Liver (tissue), 9 donors: ENCODE data around the gene MARK2. TPM values are rescaled to one million over a fixed set of nuclear protein-coding genes. Genes with fewer than 3 reads are reported as not detected.
"Not testable (repeated sequence)": the region's sequence is repeated elsewhere in the genome, so short reads cannot be mapped to it uniquely, and the experiment has no call there.

Experiments used
- DNase-seq: peaks from one replicate; pipeline ENCODE4 v3.0.0-alpha.2; 2017; ENCODE audit warnings: low spot score
- H3K27ac ChIP-seq, 2 donors: one replicate each; pipeline ENCODE4 v1.7.0; 2013; ENCODE audit warnings: inconsistent platforms in 2 of 2, low read length in 2 of 2, control low read depth in 1 of 2, low read depth in 1 of 2, mild to moderate bottlenecking in 1 of 2
- H3K27me3 ChIP-seq, 4 donors: one replicate each; pipeline versions ENCODE4 v1.6.1 to v1.7.0; 2013; ENCODE audit warnings: low read length in 3 of 4, inconsistent platforms in 1 of 4, mild to moderate bottlenecking in 1 of 4, moderate library complexity in 1 of 4; ENCODE audit not compliant: control insufficient read depth in 4 of 4, insufficient read depth in 4 of 4
- H3K36me3 ChIP-seq, 4 donors: one replicate each; pipeline versions ENCODE4 v1.6.1 to v1.7.0; 2013; ENCODE audit warnings: low read length in 3 of 4, mild to moderate bottlenecking in 3 of 4, low read depth in 1 of 4, moderate library complexity in 1 of 4; ENCODE audit not compliant: control insufficient read depth in 4 of 4, insufficient read depth in 3 of 4
- H3K4me1 ChIP-seq, 4 donors: one replicate each; pipeline versions ENCODE4 v1.6.1 to v1.7.0; 2013; ENCODE audit warnings: low read length in 3 of 4, mild to moderate bottlenecking in 3 of 4, moderate library complexity in 1 of 4; ENCODE audit not compliant: control insufficient read depth in 4 of 4, insufficient read depth in 4 of 4
- H3K4me3 ChIP-seq, 3 donors: one replicate each; pipeline versions ENCODE4 v1.6.1 to v1.7.0; 2013; ENCODE audit warnings: low read length in 3 of 3, control low read depth in 1 of 3, low read depth in 1 of 3, mild to moderate bottlenecking in 1 of 3
- H3K9ac ChIP-seq, 2 donors: one replicate each; pipeline ENCODE4 v1.7.0; 2013; ENCODE audit warnings: low read length in 2 of 2, mild to moderate bottlenecking in 2 of 2, moderate library complexity in 2 of 2, control low read depth in 1 of 2, low read depth in 1 of 2
- H3K9me3 ChIP-seq, 4 donors: one replicate each; pipeline versions ENCODE4 v1.6.1 to v1.7.0; 2013; ENCODE audit warnings: low read length in 3 of 4; ENCODE audit not compliant: control insufficient read depth in 4 of 4
- CTCF ChIP-seq: fragments of 150-350 bp; IDR thresholded peaks from 2 replicates; pipeline ENCODE4 v1.5.1; 2017; ENCODE audit warnings: improper control_type of control experiment, low read depth, low read length; ENCODE audit not compliant: missing input control
- FOXA1 ChIP-seq: IDR thresholded peaks from 2 replicates; pipeline ENCODE4 v1.6.1; 2016; ENCODE audit warnings: antibody characterized with exemption
- FOXA2 ChIP-seq: IDR thresholded peaks from 2 replicates; pipeline ENCODE4 v1.6.1; 2016; ENCODE audit warnings: antibody characterized with exemption
- GABPA ChIP-seq, 2 donors: IDR thresholded peaks in 1 of 2; conservative IDR thresholded peaks in 1 of 2; 2 replicates each; pipeline ENCODE4 v1.6.1; 2016; ENCODE audit warnings: antibody characterized with exemption in 2 of 2, mild to moderate bottlenecking in 1 of 2, moderate library complexity in 1 of 2
- HNF4A ChIP-seq, 2 donors: conservative IDR thresholded peaks; 2 replicates each; pipeline ENCODE4 v1.6.1; 2016; ENCODE audit warnings: antibody characterized with exemption in 2 of 2, mild to moderate bottlenecking in 2 of 2
- HNF4G ChIP-seq: IDR thresholded peaks from 2 replicates; pipeline ENCODE4 v1.6.1; 2016; ENCODE audit warnings: antibody characterized with exemption
- NR2F2 ChIP-seq: IDR thresholded peaks from 2 replicates; pipeline ENCODE4 v1.6.1; 2016; ENCODE audit warnings: antibody characterized with exemption
- RAD21 ChIP-seq, 2 donors: IDR thresholded peaks; 2 replicates each; pipeline ENCODE4 v1.6.1; 2016; ENCODE audit warnings: antibody characterized with exemption in 2 of 2, mild to moderate bottlenecking in 2 of 2
- REST ChIP-seq: IDR thresholded peaks from 2 replicates; pipeline ENCODE4 v1.6.1; 2016; ENCODE audit warnings: antibody characterized with exemption, mild to moderate bottlenecking
- RXRA ChIP-seq, 2 donors: IDR thresholded peaks; 2 replicates each; pipeline ENCODE4 v1.6.1; 2017 to 2018; ENCODE audit warnings: antibody characterized with exemption in 2 of 2, mild to moderate bottlenecking in 1 of 2
- SP1 ChIP-seq: IDR thresholded peaks from 2 replicates; pipeline ENCODE4 v1.6.1; 2018; ENCODE audit warnings: antibody characterized with exemption, mild to moderate bottlenecking
- TAF1 ChIP-seq: conservative IDR thresholded peaks from 2 replicates; pipeline ENCODE4 v1.6.1; 2016; ENCODE audit warnings: antibody characterized with exemption, mild to moderate bottlenecking
- YY1 ChIP-seq: IDR thresholded peaks from 2 replicates; pipeline ENCODE4 v1.6.1; 2016; ENCODE audit warnings: antibody characterized with exemption, mild to moderate bottlenecking
- WGBS: extraction: QIAGEN DNeasy Blood & Tissue Kit; methylation state at CpG from one replicate; pipeline ENCODE4 v1.1.7; 2013; 5-methylcytosine and 5-hydroxymethylcytosine counted together
- polyA plus RNA-seq, 2 donors: library from polyadenylated mRNA; stranded (reverse) in 1 of 2; unstranded in 1 of 2; fragments of 200-250 nt in 1 of 2; fragments of >200 nt in 1 of 2; fragmentation: Nextera tagmentation in 1 of 2; extraction: Ambion mirVana in 1 of 2; gene quantifications; one replicate each; pipeline versions ENCODE4 v1.2.1 to v1.2.3, GENCODE V29; 2013 to 2015
- total RNA-seq, 2 donors: library from RNA; depleted of rRNA; stranded (reverse); fragments of >200 nt; gene quantifications; one replicate each; pipeline ENCODE4 v1.2.3, GENCODE V29; 2014
- TF ChIP-seq, protein P1 (sequence below): IDR thresholded peaks from 2 replicates; pipeline ENCODE4 v1.6.1; 2016; ENCODE audit warnings: antibody characterized with exemption
- TF ChIP-seq, protein P2 (sequence below): IDR thresholded peaks from 2 replicates; pipeline ENCODE4 v1.6.1; 2016; ENCODE audit warnings: antibody characterized with exemption
- TF ChIP-seq, protein P3 (sequence below): IDR thresholded peaks from 2 replicates; pipeline ENCODE4 v1.6.1; 2016; ENCODE audit warnings: antibody characterized with exemption
- donor health status: healthy.
- donor health status: healthy.
- donor health status: healthy.
- donor health status: healthy.
- donor health status: healthy.

MARK2 gene
- total and polyA plus RNA-seq, 4 donors = 3.4 to 11.6 (median 8.0) TPM

DNA sequence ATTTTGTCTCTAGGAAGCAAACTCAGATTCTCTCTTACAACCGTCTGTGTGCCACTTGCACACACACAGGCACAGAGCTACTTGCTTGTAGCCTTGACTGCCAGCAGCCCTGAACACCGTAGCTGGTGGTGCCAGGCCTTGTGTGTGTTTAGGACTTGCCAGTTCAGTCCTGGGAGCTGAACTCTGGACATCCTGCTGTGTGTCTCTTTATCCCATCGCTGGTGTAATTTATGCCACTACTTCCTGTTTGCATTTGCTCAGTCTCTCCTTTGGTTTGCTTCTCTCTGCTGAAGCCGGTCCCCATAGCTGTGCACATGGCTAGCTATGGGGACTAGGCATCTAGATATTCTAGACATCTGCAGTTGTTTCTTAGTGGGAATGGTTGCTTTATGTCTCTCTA, 24.0 kb downstream of the MARK2 start (continued):
- TF ChIP-seq, protein P1, sequence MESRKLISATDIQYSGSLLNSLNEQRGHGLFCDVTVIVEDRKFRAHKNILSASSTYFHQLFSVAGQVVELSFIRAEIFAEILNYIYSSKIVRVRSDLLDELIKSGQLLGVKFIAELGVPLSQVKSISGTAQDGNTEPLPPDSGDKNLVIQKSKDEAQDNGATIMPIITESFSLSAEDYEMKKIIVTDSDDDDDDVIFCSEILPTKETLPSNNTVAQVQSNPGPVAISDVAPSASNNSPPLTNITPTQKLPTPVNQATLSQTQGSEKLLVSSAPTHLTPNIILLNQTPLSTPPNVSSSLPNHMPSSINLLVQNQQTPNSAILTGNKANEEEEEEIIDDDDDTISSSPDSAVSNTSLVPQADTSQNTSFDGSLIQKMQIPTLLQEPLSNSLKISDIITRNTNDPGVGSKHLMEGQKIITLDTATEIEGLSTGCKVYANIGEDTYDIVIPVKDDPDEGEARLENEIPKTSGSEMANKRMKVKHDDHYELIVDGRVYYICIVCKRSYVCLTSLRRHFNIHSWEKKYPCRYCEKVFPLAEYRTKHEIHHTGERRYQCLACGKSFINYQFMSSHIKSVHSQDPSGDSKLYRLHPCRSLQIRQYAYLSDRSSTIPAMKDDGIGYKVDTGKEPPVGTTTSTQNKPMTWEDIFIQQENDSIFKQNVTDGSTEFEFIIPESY = peak; percentile 19
- TF ChIP-seq TAF1 = no peak

GRCh38 chr11:63863620-63864019, 24.7 kb downstream of the MARK2 start:
- not testable (repeated sequence) for H3K4me3 ChIP-seq, H3K27me3 ChIP-seq, H3K36me3 ChIP-seq, H3K27ac ChIP-seq, DNase-seq, H3K9me3 ChIP-seq, H3K9ac ChIP-seq
- peaks cover 2 to 22% (median 10%) of the 10 kb centered on the region in 4 donors for H3K4me1 ChIP-seq
- 98% methylated on average over 6 of the region's 6 CpGs for WGBS

DNA sequence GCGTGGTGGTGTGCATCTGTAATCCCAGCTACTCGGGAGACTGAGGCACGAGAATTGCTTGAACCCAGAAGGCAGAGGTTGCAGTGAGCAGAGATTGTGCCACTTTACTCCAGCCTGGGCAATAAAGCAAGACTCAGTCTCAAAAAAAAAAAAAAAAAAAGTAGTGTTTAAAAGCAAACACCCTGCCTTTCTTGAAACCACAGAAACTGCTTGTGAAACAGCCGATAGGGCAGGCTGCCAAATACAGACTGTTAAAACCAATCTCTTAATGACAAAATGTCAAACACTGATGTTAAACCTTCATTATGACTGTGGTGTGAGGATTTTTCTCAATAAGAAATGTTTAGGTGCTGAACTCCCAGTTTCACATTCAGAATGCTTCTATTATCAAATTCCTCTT, 27.3 kb downstream of the MARK2 start:
- 34% methylated on average over 4 of the region's 4 CpGs for WGBS
- Histone ChIP-seq H3K9me3 (no peaks in the 10 kb centered on the region), H3K4me3 (no peak overlapping the region), H3K4me1 (peaks cover 2 to 39% (median 20%) of the 10 kb centered on the region in 4 donors), H3K27ac (no peak overlapping the region), H3K9ac (no peak overlapping the region), H3K36me3 (no peaks in the 10 kb centered on the region), H3K27me3 (no peaks in the 10 kb centered on the region)
- no peak for DNase-seq
- TF ChIP-seq NR2F2 (no peak), RAD21 (IDR thresholded peaks at IDR 0.05) (peak in 1 of 2 donors; percentile 24)

DNA sequence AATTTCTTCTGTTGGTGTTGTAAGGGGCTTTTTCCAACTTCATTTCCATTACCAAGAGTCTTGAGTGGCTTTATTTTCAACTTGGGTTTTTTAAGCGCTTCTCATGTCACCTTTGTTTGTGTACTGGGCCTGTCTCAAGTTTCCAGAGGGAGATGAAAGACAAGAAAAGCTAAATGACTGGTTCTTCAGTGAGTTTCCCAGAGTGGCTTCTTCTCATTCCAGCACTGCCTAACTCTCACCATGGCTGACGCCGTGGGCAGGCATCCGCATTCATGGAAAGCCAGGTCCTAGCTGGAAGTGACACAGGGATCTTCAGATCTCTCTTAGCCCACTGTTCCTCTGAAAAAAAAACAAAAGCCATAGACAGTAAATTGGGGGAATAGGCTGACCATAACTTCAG, 28.6 kb downstream of the MARK2 start:
- Histone ChIP-seq H3K4me3 (no peak overlapping the region), H3K27me3 (no peaks in the 10 kb centered on the region), H3K9ac (no peak overlapping the region), H3K27ac (no peak overlapping the region), H3K36me3 (no peaks in the 10 kb centered on the region), H3K4me1 (peaks cover 2 to 48% (median 31%) of the 10 kb centered on the region in 4 donors), H3K9me3 (no peaks in the 10 kb centered on the region)
- no peak for DNase-seq
- TF ChIP-seq REST (no peak), FOXA1 (no peak), CTCF (no peak), YY1 (no peak), HNF4A (conservative IDR thresholded peaks at IDR 0.05) (no peak), GABPA (IDR thresholded peaks at IDR 0.05 in 1 of 2, conservative IDR thresholded peaks at IDR 0.05 in 1 of 2) (no peak), SP1 (no peak), TAF1 (no peak), RAD21 (IDR thresholded peaks at IDR 0.05) (no peak), HNF4G (no peak), FOXA2 (no peak), NR2F2 (no peak), RXRA (IDR thresholded peaks at IDR 0.05) (no peak)
- TF ChIP-seq, protein P2, sequence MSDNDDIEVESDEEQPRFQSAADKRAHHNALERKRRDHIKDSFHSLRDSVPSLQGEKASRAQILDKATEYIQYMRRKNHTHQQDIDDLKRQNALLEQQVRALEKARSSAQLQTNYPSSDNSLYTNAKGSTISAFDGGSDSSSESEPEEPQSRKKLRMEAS = no peak
- TF ChIP-seq, protein P1 = no peak
- TF ChIP-seq, protein P3, sequence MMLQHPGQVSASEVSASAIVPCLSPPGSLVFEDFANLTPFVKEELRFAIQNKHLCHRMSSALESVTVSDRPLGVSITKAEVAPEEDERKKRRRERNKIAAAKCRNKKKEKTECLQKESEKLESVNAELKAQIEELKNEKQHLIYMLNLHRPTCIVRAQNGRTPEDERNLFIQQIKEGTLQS = no peak
- WGBS = 97% methylated on average over 4 of the region's 4 CpGs
